ENCODE data around the gene ELFN2. TPM values are rescaled to one million over a fixed set of nuclear protein-coding genes. Genes with fewer than 3 reads are reported as not detected.

ELFN2 gene
- total RNA-seq, 2 donors from 2014 or later: 2.8 to 4.3 TPM

GRCh38 chr22:37333724-37334460 is 93.4 kb downstream of the ELFN2 start:
- Histone ChIP-seq H3K4me1 (replicated peaks) (no peaks in the 10 kb centered on the region), H3K27me3 (replicated peaks; ENCODE audit: insufficient read depth) (peaks cover 11% of the 10 kb centered on the region), H3K27ac (no peak overlapping the region), H3K9me3 (no peaks in the 10 kb centered on the region), H3K4me3 (no peak overlapping the region), H3K36me3 (no peaks in the 10 kb centered on the region)
- no peak for DNase-seq (ENCODE audit: low spot score)
- 26% methylated on average over 11 of the region's 11 CpGs for WGBS
- intact Hi-C loops (cut with DNase I): no loop called here
- no peak for TF ChIP-seq CTCF (IDR thresholded peaks at IDR 0.05)
- TF ChIP-seq POLR2AphosphoS5 (IDR thresholded peaks at IDR 0.05): no peak
- TF ChIP-seq POLR2A (IDR thresholded peaks at IDR 0.05): no peak

- Histone ChIP-seq H3K27me3 (replicated peaks; ENCODE audit: insufficient read depth) (peaks cover 11% of the 10 kb centered on the region), H3K4me3 (no peak overlapping the region), H3K9me3 (no peaks in the 10 kb centered on the region), H3K4me1 (replicated peaks) (no peaks in the 10 kb centered on the region), H3K27ac (no peak overlapping the region), H3K36me3 (no peaks in the 10 kb centered on the region)
- intact Hi-C loops (cut with DNase I): no loop called here
- TF ChIP-seq CTCF (IDR thresholded peaks at IDR 0.05): no peak
- no peak for TF ChIP-seq POLR2AphosphoS5 (IDR thresholded peaks at IDR 0.05)
- TF ChIP-seq POLR2A (IDR thresholded peaks at IDR 0.05): no peak
- 80% methylated on average over 9 of the region's 9 CpGs for WGBS
- no peak for DNase-seq (ENCODE audit: low spot score)
These were observed 95.3 kb downstream of the ELFN2 start for GRCh38 chr22:37331856-37332536.

- Histone ChIP-seq H3K27ac (no peak overlapping the region), H3K27me3 (replicated peaks; ENCODE audit: insufficient read depth) (peaks cover 11% of the 10 kb centered on the region), H3K9me3 (no peaks in the 10 kb centered on the region), H3K4me1 (replicated peaks) (no peaks in the 10 kb centered on the region), H3K36me3 (no peaks in the 10 kb centered on the region), H3K4me3 (no peak overlapping the region)
- intact Hi-C loops (cut with DNase I): no loop called here
- no peak for DNase-seq (ENCODE audit: low spot score)
- TF ChIP-seq CTCF (IDR thresholded peaks at IDR 0.05): no peak
- no peak for TF ChIP-seq POLR2A (IDR thresholded peaks at IDR 0.05)
- TF ChIP-seq POLR2AphosphoS5 (IDR thresholded peaks at IDR 0.05): no peak
- 30% methylated on average over 7 of the region's 7 CpGs for WGBS
These were observed 96.2 kb downstream of the ELFN2 start for GRCh38 chr22:37331034-37331428.

GRCh38 chr22:37330200-37331033 is 96.9 kb downstream of the ELFN2 start:
- H3K36me3 ChIP-seq: no peaks in the 10 kb centered on the region
- H3K9me3 ChIP-seq: no peaks in the 10 kb centered on the region
- no peaks in the 10 kb centered on the region for H3K4me1 ChIP-seq (replicated peaks)
- DNase-seq (ENCODE audit: low spot score): no peak
- peaks cover 12% of the 10 kb centered on the region for H3K27me3 ChIP-seq (replicated peaks; ENCODE audit: insufficient read depth)
- no peak for TF ChIP-seq CTCF (IDR thresholded peaks at IDR 0.05)
- no peak overlapping the region for H3K27ac ChIP-seq
- 65% methylated on average over 9 of the region's 9 CpGs for WGBS
- intact Hi-C loops (cut with DNase I): no loop called here
- H3K4me3 ChIP-seq: no peak overlapping the region

Data from prostate gland (tissue), 2 donors.